Ishikawa (cell line): ENCODE results near the gene IFNG-AS1.

Experiments
- CEBPB ChIP-seq: IDR thresholded peaks from 2 replicates; pipeline ENCODE4 v1.6.1; 2012
- CREB1 ChIP-seq: IDR thresholded peaks from 2 replicates; pipeline ENCODE4 v1.6.1; 2012; ENCODE audit warnings: low read depth
- EGR1 ChIP-seq: IDR thresholded peaks from 2 replicates; pipeline ENCODE4 v1.6.1; 2012
- EP300 ChIP-seq: IDR thresholded peaks from 2 replicates; pipeline ENCODE4 v1.6.1; 2012; ENCODE audit warnings: borderline replicate concordance
- FOXM1 ChIP-seq: IDR thresholded peaks from 2 replicates; pipeline ENCODE4 v1.6.1; 2012; ENCODE audit warnings: low read depth, borderline replicate concordance
- MAX ChIP-seq: IDR thresholded peaks from 2 replicates; pipeline ENCODE4 v1.6.1; 2012
- NFIC ChIP-seq: IDR thresholded peaks from 2 replicates; pipeline ENCODE4 v1.6.1; 2012
- RAD21 ChIP-seq: IDR thresholded peaks from 2 replicates; pipeline ENCODE4 v1.6.1; 2012; ENCODE audit warnings: low read depth
- REST ChIP-seq: IDR thresholded peaks from 2 replicates; pipeline ENCODE4 v1.6.1; 2012; ENCODE audit warnings: low read depth, mild to moderate bottlenecking
- TAF1 ChIP-seq: IDR thresholded peaks from 2 replicates; pipeline ENCODE4 v1.6.1; 2012; ENCODE audit warnings: low read depth, mild to moderate bottlenecking
- TCF12 ChIP-seq: IDR thresholded peaks from 2 replicates; pipeline ENCODE4 v1.6.1; 2012; ENCODE audit warnings: low read depth
- TEAD4 ChIP-seq: IDR thresholded peaks from 2 replicates; pipeline ENCODE4 v1.6.1; 2012
- USF1 ChIP-seq: IDR thresholded peaks from 2 replicates; pipeline ENCODE4 v1.6.1; 2012
- YY1 ChIP-seq: IDR thresholded peaks from 2 replicates; pipeline ENCODE4 v1.6.1; 2012; ENCODE audit warnings: low read depth
- ZBTB7A ChIP-seq: IDR thresholded peaks from 2 replicates; pipeline ENCODE4 v1.6.1; 2012; ENCODE audit warnings: low read depth

IFNG-AS1 gene

GRCh38 chr12:68013181-68013580, 23.9 kb downstream of the IFNG-AS1 start:
- TF ChIP-seq USF1 (no peak), CEBPB (no peak)

GRCh38 chr12:68016136-68016535, 26.9 kb downstream of the IFNG-AS1 start:
- no peak for TF ChIP-seq CREB1
- no peak for TF ChIP-seq TCF12
- no peak for TF ChIP-seq EGR1
- no peak for TF ChIP-seq USF1
- TF ChIP-seq REST, result no peak
- TF ChIP-seq FOXM1, result no peak
- TF ChIP-seq ZBTB7A, result no peak
- no peak for TF ChIP-seq CEBPB
- TF ChIP-seq EP300, result no peak
- no peak for TF ChIP-seq MAX

GRCh38 chr12:68018315-68018714, 29.1 kb downstream of the IFNG-AS1 start:
- no peak for TF ChIP-seq USF1
- TF ChIP-seq EGR1, result no peak
- no peak for TF ChIP-seq TEAD4
- no peak for TF ChIP-seq FOXM1
- no peak for TF ChIP-seq TCF12
- no peak for TF ChIP-seq YY1
- TF ChIP-seq EP300, result no peak
- no peak for TF ChIP-seq TAF1
- TF ChIP-seq ZBTB7A, result no peak
- no peak for TF ChIP-seq NFIC
- no peak for TF ChIP-seq REST
- TF ChIP-seq MAX, result no peak
- no peak for TF ChIP-seq CEBPB
- TF ChIP-seq RAD21, result no peak
- TF ChIP-seq CREB1, result no peak

- TF ChIP-seq CREB1 (no peak), NFIC (no peak), USF1 (no peak), TCF12 (no peak), MAX (no peak), TEAD4 (no peak), RAD21 (no peak), REST (no peak), EP300 (no peak), EGR1 (no peak), TAF1 (no peak), ZBTB7A (no peak), YY1 (no peak), CEBPB (no peak), FOXM1 (no peak)
Measured at GRCh38 chr12:68020049-68020448, 30.8 kb downstream of the IFNG-AS1 start.
